GM18508 (cell line): ENCODE measurements around the gene FAM120B.

ENCODE experiments used
- ATAC-seq: cut with Tn5 transposase; IDR thresholded peaks from one replicate; pipeline ENCODE4 v1.9.1; 2021; ENCODE audit warnings: moderate number of reproducible peaks; ENCODE audit not compliant: insufficient read depth, unreplicated experiment

FAM120B gene

GRCh38 chr6:170410241-170410640, 103.7 kb downstream of the FAM120B start:
- no peak for ATAC-seq

- ATAC-seq = no peak
Observed at GRCh38 chr6:170415318-170415717, 108.8 kb downstream of the FAM120B start.

- no peak for ATAC-seq
Observed at GRCh38 chr6:170416303-170416702, 109.7 kb downstream of the FAM120B start.

- ATAC-seq = no peak
Observed at GRCh38 chr6:170416959-170417606, 110.5 kb downstream of the FAM120B start.

GRCh38 chr6:170417881-170418280, 111.3 kb downstream of the FAM120B start:
- no peak for ATAC-seq

- no peak for ATAC-seq
Observed at GRCh38 chr6:170420283-170420682, 113.7 kb downstream of the FAM120B start.

GRCh38 chr6:170420791-170421776, 114.5 kb downstream of the FAM120B start:
- no peak for ATAC-seq

- no peak for ATAC-seq
Observed at GRCh38 chr6:170421921-170422320, 115.4 kb downstream of the FAM120B start.

GRCh38 chr6:170423030-170423429, 116.5 kb downstream of the FAM120B start:
- ATAC-seq = no peak

GRCh38 chr6:170423814-170424603, 117.5 kb downstream of the FAM120B start:
- ATAC-seq = no peak

- ATAC-seq = no peak
Observed at GRCh38 chr6:170424604-170425126, 118.1 kb downstream of the FAM120B start.

GRCh38 chr6:170429450-170429849, 122.9 kb downstream of the FAM120B start:
- no peak for ATAC-seq

- no peak for ATAC-seq
Observed at GRCh38 chr6:170433163-170434116, 126.9 kb downstream of the FAM120B start.

- no peak for ATAC-seq
Observed at GRCh38 chr6:170434117-170434820, 127.7 kb downstream of the FAM120B start.

- ATAC-seq = no peak
Observed at GRCh38 chr6:170434821-170435155, 128.2 kb downstream of the FAM120B start.

- no peak for ATAC-seq
Observed at GRCh38 chr6:170435766-170436165, 129.2 kb downstream of the FAM120B start.

GRCh38 chr6:170436209-170436809, 129.8 kb downstream of the FAM120B start:
- no peak for ATAC-seq

- no peak for ATAC-seq
Observed at GRCh38 chr6:170437719-170438401, 131.3 kb downstream of the FAM120B start.
